ENCODE data around the gene CD300A.

Gene CD300A

DNA sequence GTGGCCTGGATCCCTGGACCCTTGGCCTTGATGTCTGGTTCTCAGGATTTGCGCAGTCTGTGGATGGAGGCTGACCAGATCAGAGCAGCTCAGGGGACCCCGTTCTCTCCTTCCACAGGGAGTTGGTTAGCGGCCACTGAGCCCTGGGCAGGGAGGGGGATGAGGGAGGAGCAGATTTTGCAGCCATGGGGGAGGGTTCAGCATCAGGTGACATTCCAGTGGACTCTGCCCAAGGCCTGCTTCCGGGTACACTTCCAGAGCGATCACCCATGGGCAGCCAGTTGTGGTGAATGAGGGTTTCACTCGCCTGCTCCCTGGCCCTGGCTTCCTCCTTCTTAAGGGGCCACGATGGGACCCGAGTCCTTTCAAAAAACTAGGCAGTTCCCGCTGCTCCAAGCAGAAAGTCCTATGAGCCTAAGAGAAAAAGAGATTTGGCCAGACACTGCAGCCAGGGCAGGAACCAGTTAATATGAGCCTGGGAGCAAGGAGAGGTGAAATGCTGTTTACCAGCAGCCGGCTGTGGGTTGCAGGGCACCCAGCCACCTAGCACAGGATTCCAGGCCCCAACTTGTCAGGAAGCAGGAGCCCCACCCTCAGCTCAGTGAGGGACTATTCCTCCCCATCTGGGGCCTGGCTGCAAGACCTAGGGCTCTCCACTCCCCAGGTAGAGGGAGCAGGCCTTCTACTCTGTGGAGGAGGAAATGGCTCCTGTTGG is 39.2 kb upstream of the CD300A start:
- no peak overlapping the region for H3K4me3 ChIP-seq (ENCODE audit: low read depth, low read length)
- TF ChIP-seq, protein P1, sequence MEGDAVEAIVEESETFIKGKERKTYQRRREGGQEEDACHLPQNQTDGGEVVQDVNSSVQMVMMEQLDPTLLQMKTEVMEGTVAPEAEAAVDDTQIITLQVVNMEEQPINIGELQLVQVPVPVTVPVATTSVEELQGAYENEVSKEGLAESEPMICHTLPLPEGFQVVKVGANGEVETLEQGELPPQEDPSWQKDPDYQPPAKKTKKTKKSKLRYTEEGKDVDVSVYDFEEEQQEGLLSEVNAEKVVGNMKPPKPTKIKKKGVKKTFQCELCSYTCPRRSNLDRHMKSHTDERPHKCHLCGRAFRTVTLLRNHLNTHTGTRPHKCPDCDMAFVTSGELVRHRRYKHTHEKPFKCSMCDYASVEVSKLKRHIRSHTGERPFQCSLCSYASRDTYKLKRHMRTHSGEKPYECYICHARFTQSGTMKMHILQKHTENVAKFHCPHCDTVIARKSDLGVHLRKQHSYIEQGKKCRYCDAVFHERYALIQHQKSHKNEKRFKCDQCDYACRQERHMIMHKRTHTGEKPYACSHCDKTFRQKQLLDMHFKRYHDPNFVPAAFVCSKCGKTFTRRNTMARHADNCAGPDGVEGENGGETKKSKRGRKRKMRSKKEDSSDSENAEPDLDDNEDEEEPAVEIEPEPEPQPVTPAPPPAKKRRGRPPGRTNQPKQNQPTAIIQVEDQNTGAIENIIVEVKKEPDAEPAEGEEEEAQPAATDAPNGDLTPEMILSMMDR (IDR thresholded peaks at IDR 0.05; ENCODE audit: borderline replicate concordance, insufficient read depth, low read depth, low read length), result no peak

DNA sequence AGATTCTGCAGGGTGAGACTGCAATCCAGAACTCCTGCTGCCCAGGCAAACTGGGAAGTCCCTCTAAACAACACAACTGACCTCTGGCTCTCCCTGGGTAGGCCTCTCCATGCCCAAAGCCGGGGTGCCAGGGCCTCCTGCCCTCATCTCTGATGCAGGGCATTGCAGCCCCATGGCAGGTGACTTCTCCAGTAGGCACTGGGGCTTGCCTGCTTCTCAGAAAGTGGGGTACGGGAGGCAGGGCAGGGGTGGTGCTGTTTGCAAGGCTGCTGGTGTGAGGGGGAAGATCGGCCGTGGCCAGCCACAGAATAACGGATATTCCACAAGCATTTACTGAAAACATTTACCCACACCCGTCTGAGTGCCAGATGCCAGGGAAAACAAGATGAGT is 38.7 kb upstream of the CD300A start:
- no peak overlapping the region for H3K4me3 ChIP-seq (ENCODE audit: low read depth, low read length)
- TF ChIP-seq, protein P1 (IDR thresholded peaks at IDR 0.05; ENCODE audit: borderline replicate concordance, insufficient read depth, low read depth, low read length), result no peak

DNA sequence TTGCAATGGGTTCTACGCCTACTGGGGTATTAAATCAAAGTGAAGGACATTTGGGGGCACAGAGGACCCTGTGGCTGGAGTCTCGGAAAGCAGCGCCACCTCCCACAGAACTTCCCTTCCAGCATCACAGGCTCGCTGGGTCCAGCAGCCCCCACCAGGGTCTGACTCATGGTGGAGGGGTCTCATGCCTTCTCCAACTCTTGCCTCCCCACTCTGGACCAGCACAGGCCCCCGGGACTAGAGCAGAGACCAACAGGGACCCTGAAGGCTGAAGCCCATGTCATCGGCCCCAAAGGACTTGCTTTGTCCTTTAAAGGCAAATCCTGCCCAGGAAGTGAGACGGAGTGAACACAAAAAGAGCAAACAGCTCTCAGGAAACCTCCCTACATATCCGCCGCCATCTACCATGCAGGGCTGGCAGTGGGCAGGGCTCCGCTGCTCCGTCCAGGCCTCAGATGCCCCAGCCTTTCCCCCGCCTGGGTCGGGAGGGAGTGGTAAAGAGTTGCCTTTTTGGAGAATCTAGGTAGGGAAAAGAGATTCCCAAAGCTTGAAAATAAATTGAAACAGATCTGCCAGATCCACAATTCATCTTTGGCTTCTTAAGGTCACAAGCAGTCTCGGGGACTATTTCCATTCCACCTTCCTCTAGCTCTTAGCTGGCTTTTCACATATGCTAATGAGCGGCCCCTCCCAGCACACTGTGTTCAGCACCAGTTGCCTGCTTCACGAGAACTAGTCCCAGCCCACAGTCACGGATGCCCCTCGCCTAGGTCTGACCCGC is 36.6 kb upstream of the CD300A start:
- no peak overlapping the region for H3K4me3 ChIP-seq (ENCODE audit: low read depth, low read length)
- TF ChIP-seq, protein P1 (IDR thresholded peaks at IDR 0.05; ENCODE audit: borderline replicate concordance, insufficient read depth, low read depth, low read length), result no peak

DNA sequence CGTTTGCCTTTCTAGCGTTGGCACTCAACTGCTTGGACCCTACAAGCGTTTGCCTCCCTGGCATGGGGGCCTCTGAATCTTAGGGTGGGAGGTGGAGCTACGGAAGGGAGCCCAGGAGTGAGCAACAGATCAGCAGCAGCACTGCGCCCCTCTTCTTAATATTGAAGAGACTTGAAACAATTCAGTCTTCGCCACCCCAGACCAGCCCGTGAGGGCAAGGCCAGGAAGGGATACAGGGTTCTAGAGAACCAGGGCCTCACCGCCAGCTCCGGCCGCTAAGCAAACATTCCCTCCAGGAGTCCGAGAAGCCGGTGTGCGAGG is 36.1 kb upstream of the CD300A start:
- no peak overlapping the region for H3K4me3 ChIP-seq (ENCODE audit: low read depth, low read length)
- TF ChIP-seq, protein P1 (IDR thresholded peaks at IDR 0.05; ENCODE audit: borderline replicate concordance, insufficient read depth, low read depth, low read length), result no peak

DNA sequence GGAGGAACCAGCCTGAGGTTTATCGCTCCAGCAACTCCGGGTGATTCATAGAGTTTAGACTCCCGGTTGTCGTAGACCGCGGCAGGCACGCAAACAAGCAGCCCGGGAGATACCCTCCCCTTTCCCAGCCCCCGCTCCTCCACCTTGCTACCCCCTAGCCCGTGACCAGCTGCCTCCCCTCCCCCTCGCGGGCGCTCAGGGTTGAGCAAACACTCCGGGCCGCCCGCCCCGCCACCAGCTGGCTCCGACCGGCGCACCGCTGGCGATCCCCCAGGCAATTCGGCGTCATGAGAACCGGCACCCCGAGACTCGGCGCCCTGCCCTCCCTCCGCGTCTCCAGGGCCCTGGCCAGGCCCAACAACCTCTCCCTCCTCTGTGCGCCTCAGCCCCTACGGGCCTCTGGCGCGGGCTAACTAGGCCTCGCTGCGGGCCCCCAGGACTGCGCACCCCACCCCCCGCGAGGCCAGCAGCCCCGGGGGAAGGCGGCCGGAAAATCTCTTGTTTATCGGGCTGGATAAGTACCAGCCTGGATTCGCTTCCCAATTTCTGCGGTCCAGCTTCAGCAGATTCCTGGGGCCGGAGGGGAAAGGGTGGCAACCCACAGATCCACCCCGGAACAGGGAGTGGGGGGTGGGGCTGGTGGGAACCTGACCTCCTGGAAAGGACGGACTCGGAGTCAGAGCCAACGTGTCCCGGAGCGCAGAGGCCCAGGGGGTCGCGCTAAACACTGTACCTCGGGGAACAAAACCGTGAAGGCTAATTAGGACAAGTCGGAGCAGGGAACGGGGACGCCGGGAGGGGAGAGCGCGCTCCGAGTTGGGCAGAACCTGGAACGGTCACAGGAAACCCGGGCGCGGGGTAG is 35.5 kb upstream of the CD300A start:
- no peak overlapping the region for H3K4me3 ChIP-seq (ENCODE audit: low read depth, low read length)
- TF ChIP-seq, protein P1 (IDR thresholded peaks at IDR 0.05; ENCODE audit: borderline replicate concordance, insufficient read depth, low read depth, low read length), result no peak

DNA sequence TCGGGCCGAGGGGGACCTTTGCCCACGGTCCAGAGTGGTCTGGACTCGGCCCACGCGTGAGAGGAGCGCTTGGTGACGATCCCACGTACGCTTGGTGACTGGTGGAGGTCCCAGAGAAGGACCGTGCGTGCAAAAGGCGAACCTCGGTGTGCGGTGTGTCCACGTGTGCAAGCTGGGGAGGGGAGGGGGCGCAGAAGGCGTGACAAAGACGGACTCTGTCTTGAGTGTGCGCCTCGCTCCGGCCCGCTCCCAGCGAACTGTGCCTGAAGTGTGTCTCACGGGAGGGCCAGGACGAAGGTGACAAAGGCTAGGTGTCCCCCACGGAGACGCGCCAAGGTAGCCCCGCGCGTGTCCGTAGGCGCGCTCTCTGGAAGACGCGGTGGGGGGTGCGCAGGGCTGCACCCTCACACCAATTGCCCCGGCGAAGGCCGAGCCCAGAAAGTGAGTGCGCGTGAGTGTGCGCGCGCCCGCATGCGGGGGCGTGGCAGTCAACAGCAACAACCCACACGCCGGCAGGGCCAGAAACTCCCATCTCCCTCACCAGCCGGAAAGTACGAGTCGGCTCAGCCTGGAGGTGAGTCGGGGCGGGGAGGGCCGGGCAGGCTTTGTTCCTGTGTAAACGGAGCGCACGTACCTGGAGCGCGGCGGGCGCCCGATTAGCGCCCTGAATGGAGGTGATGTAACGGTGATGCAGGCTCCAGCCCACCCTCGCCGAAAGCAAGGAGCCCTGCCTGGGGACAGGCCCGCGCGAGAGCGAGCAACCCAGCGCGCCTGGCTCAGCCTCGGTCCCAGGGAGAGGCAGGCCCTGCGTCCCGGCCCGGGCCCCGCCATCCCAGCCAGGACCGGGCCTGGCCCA is 34.6 kb upstream of the CD300A start, which contains the start of gene GPRC5C:
TSS of gene GPRC5C (plus strand) at position 521 of the 856 bp plus-strand sequence. CDS start 7,689 bp downstream, outside the sequence.
- peak within 1 kb of the TSS; percentile 23 for H3K4me3 ChIP-seq (ENCODE audit: low read depth, low read length)
- TF ChIP-seq, protein P1 (IDR thresholded peaks at IDR 0.05; ENCODE audit: borderline replicate concordance, insufficient read depth, low read depth, low read length), result no peak
